Measurements from ENCODE around the gene TMEM30B.

DNA sequence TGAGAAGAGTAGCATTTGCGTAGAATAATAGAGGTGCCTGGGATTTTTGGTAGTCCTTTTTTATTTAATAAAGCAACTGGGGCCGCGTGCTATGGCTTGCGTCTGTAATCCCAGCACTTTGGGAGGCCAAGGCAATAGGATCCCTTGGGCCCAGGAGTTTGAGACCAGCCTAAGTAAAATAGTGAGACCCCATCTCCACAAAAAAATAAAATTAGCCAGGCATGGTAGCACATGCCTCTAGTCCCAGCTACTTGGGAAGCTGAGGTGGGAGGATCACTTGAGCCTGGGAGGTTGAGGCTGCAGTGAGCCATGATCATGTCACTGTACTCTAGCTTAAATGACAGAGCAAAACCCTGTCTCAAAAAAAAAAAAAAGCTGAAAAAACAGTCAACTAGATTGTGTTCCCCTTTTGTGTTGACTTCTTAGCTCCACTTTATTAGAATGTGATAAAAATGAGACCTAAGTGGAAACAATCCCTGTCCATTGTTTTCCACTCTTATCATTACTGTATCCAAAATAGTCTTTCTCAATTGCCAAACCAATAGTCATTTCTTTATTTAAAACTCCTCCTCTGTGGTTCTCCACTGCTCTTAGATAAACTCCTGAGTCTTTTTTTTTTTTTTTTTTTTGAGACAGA, 47.6 kb upstream of the TMEM30B start:
- TF ChIP-seq, protein P1, sequence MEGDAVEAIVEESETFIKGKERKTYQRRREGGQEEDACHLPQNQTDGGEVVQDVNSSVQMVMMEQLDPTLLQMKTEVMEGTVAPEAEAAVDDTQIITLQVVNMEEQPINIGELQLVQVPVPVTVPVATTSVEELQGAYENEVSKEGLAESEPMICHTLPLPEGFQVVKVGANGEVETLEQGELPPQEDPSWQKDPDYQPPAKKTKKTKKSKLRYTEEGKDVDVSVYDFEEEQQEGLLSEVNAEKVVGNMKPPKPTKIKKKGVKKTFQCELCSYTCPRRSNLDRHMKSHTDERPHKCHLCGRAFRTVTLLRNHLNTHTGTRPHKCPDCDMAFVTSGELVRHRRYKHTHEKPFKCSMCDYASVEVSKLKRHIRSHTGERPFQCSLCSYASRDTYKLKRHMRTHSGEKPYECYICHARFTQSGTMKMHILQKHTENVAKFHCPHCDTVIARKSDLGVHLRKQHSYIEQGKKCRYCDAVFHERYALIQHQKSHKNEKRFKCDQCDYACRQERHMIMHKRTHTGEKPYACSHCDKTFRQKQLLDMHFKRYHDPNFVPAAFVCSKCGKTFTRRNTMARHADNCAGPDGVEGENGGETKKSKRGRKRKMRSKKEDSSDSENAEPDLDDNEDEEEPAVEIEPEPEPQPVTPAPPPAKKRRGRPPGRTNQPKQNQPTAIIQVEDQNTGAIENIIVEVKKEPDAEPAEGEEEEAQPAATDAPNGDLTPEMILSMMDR (conservative IDR thresholded peaks at IDR 0.05; ENCODE audit: low read depth, low read length) = no peak
- TF ChIP-seq BHLHE40 (IDR thresholded peaks at IDR 0.05; ENCODE audit: low read depth, low read length) (no peak), CEBPB (IDR thresholded peaks at IDR 0.05; ENCODE audit: low read depth, low read length) (no peak), CHD1 (IDR thresholded peaks at IDR 0.05; ENCODE audit: low read depth, low read length) (no peak), RAD21 (IDR thresholded peaks at IDR 0.05; ENCODE audit: low read length) (no peak)

All from IMR-90 (cell line).